GM12801 (cell line): Measurements from ENCODE around the gene TRIO.

Source experiments
- CTCF ChIP-seq: IDR thresholded peaks from one replicate; pipeline ENCODE4 v1.5.1; 2011; ENCODE audit warnings: control low read depth; ENCODE audit not compliant: insufficient read length; ENCODE audit errors: extremely low read depth

The TRIO gene

GRCh38 chr5:14261235-14261634 is 118.1 kb downstream of the TRIO start:
- TF ChIP-seq CTCF = no peak

- no peak for TF ChIP-seq CTCF
Measured at GRCh38 chr5:14261856-14262611, 118.9 kb downstream of the TRIO start.

- no peak for TF ChIP-seq CTCF
Measured at GRCh38 chr5:14263113-14263512, 120.0 kb downstream of the TRIO start.

- no peak for TF ChIP-seq CTCF
Measured at GRCh38 chr5:14263699-14264098, 120.6 kb downstream of the TRIO start.

- TF ChIP-seq CTCF = no peak
Measured at GRCh38 chr5:14264605-14265316, 121.6 kb downstream of the TRIO start.

- TF ChIP-seq CTCF = no peak
Measured at GRCh38 chr5:14265570-14265969, 122.4 kb downstream of the TRIO start.

GRCh38 chr5:14266171-14266570 is 123.0 kb downstream of the TRIO start:
- TF ChIP-seq CTCF = no peak
